Measurements from ENCODE around the gene CR2. TPM values are rescaled to one million over a fixed set of nuclear protein-coding genes. Genes with fewer than 3 reads are reported as not detected.

The CR2 gene
- total and polyA plus RNA-seq, 9 donors: 0.08 to 0.27 (median 0.10) TPM; not detected in 5

DNA sequence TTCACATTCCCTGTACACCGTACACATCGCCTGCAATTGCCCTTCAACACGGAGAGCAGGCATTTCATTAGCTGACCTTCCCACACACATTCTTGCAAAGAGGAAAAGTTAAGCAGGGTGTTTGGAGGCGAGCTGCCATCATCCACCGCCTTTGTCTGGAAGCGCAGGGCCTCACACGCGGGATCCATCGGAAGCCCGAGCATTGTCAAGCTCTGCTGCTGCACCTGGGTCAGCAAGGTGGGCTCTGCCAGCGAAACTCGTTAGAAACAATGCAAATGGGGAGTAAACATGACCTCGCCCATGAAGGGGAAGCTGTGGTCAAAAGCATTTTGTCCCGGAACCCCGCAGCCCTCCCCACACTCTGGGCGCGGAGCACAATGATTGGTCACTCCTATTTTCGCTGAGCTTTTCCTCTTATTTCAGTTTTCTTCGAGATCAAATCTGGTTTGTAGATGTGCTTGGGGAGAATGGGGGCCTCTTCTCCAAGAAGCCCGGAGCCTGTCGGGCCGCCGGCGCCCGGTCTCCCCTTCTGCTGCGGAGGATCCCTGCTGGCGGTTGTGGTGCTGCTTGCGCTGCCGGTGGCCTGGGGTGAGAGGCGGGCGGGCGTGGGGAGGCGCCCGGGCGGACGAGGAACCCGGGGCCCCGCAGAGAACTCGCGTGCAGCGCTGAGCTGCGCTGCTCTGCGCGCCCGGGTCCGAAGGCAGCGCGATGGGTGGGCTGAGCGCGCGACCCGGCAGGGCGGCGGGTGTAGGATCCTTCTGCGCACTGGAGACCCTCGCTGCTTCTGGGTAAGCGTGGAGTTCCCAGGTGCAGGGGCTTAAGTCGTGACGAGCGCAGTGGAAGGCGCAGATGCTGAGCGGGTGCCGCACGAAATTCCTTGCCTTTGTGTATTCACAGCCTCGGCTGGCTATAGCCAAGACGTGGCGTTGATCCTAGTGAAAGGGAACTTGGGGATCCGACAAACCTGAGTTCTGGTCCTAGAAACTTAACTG is 42.0 kb downstream of the CR2 start, which contains the start of gene CR1:
TSS of gene CR1 (plus strand) at position 357 of the 992 bp plus-strand sequence. CDS start at position 468, 111 bp downstream.
- peak in 1 of 5 donors; percentile 15 for DNase-seq
- H3K4me1 ChIP-seq (ENCODE audit: insufficient read depth): no peaks in the 10 kb centered on the region
- TF ChIP-seq POLR2A (IDR thresholded peaks at IDR 0.05): no peak
- TF ChIP-seq EP300 (IDR thresholded peaks at IDR 0.05): no peak
- TF ChIP-seq CTCF (IDR thresholded peaks at IDR 0.05): no peak
- H3K4me3 ChIP-seq: peak within 1 kb of the TSS; percentile 23
- no peaks in the 10 kb centered on the region for H3K36me3 ChIP-seq
- no peaks in the 10 kb centered on the region for H3K9me3 ChIP-seq
- H3K27me3 ChIP-seq: no peaks in the 10 kb centered on the region
- WGBS, 3 donors: 2 to 4% (median 3%) methylated on average over 38 to 68 of the region's 68 CpGs
- intact Hi-C loops (cut with DNase I): no loop called here
- H3K27ac ChIP-seq: no peak within 1 kb of the TSS

- no peak for DNase-seq
- Histone ChIP-seq H3K4me3 (no peak overlapping the region), H3K9me3 (no peaks in the 10 kb centered on the region), H3K27ac (no peak overlapping the region), H3K27me3 (no peaks in the 10 kb centered on the region), H3K36me3 (no peaks in the 10 kb centered on the region), H3K4me1 (ENCODE audit: insufficient read depth) (no peaks in the 10 kb centered on the region)
- TF ChIP-seq EP300 (IDR thresholded peaks at IDR 0.05) (no peak), POLR2A (IDR thresholded peaks at IDR 0.05) (no peak), CTCF (IDR thresholded peaks at IDR 0.05) (no peak)
- 57 to 69% (median 58%) methylated on average over 5 of the region's 5 CpGs for WGBS, 3 donors
- intact Hi-C loops (cut with DNase I): no loop called here
Measured at GRCh38 chr1:207497941-207498340, 43.8 kb downstream of the CR2 start.

DNA sequence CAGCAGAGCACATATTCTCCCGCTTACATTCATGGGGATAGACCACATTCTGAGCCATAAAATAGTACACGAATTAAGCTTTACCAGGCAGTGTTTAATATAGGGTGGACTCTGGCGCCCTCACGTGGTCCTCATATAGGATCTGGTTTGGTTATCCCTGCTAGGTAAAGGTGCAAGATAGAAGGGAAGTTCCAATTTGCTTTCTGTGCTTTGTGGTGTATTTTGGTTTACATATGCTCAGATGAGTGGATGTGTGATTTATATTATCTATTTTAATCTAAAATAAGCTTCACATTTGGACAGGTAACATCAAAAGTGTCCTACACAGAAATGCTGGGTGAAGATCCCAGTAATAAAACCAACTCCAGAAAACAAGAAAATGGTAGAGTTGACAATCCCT is 45.4 kb downstream of the CR2 start:
- Histone ChIP-seq H3K27me3 (no peaks in the 10 kb centered on the region), H3K4me1 (ENCODE audit: insufficient read depth) (no peaks in the 10 kb centered on the region), H3K4me3 (no peak overlapping the region), H3K9me3 (no peaks in the 10 kb centered on the region), H3K36me3 (no peaks in the 10 kb centered on the region), H3K27ac (no peak overlapping the region)
- peak; percentile 23 to 66 (median 51) for DNase-seq
- intact Hi-C loops (cut with DNase I): loop anchor here in 1 of 4 donors (1.0 kb wide), 1 partner anchor 48 kb away; no protein-coding TSS in a partner anchor
- WGBS, 3 donors: 0 to 2% (median 2%) methylated on average over 4 of the region's 4 CpGs
- peak in 1 of 3 donors; percentile 39 for TF ChIP-seq CTCF (IDR thresholded peaks at IDR 0.05)
- no peak for TF ChIP-seq POLR2A (IDR thresholded peaks at IDR 0.05)

DNA sequence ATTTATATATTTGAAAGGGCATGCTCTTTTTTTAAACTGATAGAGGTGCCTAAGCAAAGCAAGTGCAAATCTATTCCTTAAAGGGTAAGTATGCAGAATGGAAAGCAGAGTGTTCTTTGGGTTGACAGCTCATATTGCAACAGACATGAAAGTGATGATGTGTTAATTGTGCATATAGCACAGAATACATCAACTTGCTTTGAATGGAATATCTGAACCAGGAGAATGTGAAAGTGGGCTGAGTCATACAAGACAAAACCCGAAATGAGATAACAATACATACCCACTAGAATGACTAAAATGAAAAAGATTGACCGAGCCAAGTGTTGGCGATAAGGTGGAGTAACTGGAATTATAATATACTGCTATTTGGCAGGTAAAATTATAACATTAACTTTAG is 46.2 kb downstream of the CR2 start:
- H3K27me3 ChIP-seq: no peaks in the 10 kb centered on the region
- no peaks in the 10 kb centered on the region for H3K36me3 ChIP-seq
- 67 to 70% (median 68%) methylated on average over 3 of the region's 3 CpGs for WGBS, 3 donors
- H3K9me3 ChIP-seq: no peaks in the 10 kb centered on the region
- no peak overlapping the region for H3K4me3 ChIP-seq
- no peak overlapping the region for H3K27ac ChIP-seq
- no peak for DNase-seq
- no peaks in the 10 kb centered on the region for H3K4me1 ChIP-seq (ENCODE audit: insufficient read depth)
- TF ChIP-seq CTCF (IDR thresholded peaks at IDR 0.05) (no peak), POLR2A (IDR thresholded peaks at IDR 0.05) (no peak), EP300 (IDR thresholded peaks at IDR 0.05) (no peak)
- intact Hi-C loops (cut with DNase I): no loop called here

Measured in ovary (tissue), 9 donors.